ENCODE measurements around the gene USB1.

DNA sequence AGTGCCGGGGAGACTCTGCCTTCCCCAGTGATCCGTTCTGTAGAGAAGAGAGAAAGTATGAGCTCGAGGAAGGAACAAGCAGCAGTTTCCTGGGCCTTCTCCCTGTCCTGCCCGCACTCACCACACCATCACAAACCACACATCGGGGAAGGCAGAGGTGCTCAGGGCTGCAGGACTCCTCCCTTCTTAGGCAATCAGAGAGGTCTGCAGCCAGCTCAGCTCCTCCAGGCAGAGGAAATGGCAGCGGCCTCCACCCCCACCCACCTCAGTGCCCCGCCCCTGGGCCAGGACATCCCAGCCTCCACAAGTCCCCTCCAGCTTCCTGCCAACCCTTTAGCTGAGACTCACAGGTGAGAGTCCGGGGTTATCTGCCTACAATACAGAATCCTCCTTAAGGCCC is 2.7 kb upstream of the USB1 start:
- TF ChIP-seq POLR2AphosphoS5 (IDR thresholded peaks at IDR 0.05) (no peak), CTCF (IDR thresholded peaks at IDR 0.05) (no peak)

Measured in gastroesophageal sphincter (tissue), 3 donors.